ENCODE results near the gene PRR23A.

Gene PRR23A

GRCh38 chr3:138984816-138985215, 21.3 kb downstream of the PRR23A start:
- Histone ChIP-seq H3K9ac (ENCODE audit: low read length) (no peak overlapping the region), H3K79me2 (ENCODE audit: low read length) (no peaks in the 10 kb centered on the region)
- no peak for TF ChIP-seq EZH2phosphoT487 (IDR thresholded peaks at IDR 0.05; ENCODE audit: low read depth)
- TF ChIP-seq, protein P1, sequence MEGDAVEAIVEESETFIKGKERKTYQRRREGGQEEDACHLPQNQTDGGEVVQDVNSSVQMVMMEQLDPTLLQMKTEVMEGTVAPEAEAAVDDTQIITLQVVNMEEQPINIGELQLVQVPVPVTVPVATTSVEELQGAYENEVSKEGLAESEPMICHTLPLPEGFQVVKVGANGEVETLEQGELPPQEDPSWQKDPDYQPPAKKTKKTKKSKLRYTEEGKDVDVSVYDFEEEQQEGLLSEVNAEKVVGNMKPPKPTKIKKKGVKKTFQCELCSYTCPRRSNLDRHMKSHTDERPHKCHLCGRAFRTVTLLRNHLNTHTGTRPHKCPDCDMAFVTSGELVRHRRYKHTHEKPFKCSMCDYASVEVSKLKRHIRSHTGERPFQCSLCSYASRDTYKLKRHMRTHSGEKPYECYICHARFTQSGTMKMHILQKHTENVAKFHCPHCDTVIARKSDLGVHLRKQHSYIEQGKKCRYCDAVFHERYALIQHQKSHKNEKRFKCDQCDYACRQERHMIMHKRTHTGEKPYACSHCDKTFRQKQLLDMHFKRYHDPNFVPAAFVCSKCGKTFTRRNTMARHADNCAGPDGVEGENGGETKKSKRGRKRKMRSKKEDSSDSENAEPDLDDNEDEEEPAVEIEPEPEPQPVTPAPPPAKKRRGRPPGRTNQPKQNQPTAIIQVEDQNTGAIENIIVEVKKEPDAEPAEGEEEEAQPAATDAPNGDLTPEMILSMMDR (IDR thresholded peaks at IDR 0.05; ENCODE audit: low read depth, low read length): no peak

DNA sequence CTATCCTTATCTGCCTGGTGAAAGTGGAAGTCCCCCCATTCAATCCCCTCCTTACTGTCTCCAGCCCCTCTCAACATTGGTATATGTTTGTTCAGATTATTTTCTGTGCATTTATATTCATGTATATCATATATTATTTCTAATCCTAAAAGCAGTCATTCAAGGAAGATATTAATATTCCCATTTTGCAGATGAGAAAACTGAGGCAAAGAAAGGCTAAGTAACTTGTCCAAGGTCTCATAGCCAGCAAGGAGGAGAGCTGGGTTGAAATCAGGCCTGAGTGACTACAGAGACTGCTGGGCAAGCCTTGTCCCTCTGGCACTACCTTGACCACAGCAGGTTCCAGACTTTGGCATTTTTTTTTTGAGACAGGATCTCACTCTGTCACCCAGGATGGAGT, 30.0 kb downstream of the PRR23A start:
- no peaks in the 10 kb centered on the region for H3K9me3 ChIP-seq (ENCODE audit: insufficient read depth, low read length)
- H4K20me1 ChIP-seq (ENCODE audit: insufficient read depth, low read length): no peaks in the 10 kb centered on the region
- H2AFZ ChIP-seq (ENCODE audit: low read depth, low read length): no peak overlapping the region
- H3K27ac ChIP-seq (ENCODE audit: low read length): no peak overlapping the region
- no peaks in the 10 kb centered on the region for H3K36me3 ChIP-seq (replicated peaks; ENCODE audit: low read depth, low read length)
- H3K9ac ChIP-seq (ENCODE audit: low read length): no peak overlapping the region
- peaks cover under 1% of the 10 kb centered on the region; the same call in 1 of the 2 replicates for H3K27me3 ChIP-seq (ENCODE audit: low read depth, low read length)
- H3K4me1 ChIP-seq (ENCODE audit: low read length): no peaks in the 10 kb centered on the region
- TF ChIP-seq, protein P1 (IDR thresholded peaks at IDR 0.05; ENCODE audit: low read depth, low read length): no peak
- no peak for TF ChIP-seq EZH2phosphoT487 (IDR thresholded peaks at IDR 0.05; ENCODE audit: low read depth)
- no peak overlapping the region for H3K4me2 ChIP-seq (ENCODE audit: low read length)
- no peak overlapping the region for H3K4me3 ChIP-seq (ENCODE audit: low read length)
- H3K79me2 ChIP-seq (ENCODE audit: low read length): no peaks in the 10 kb centered on the region

More at GRCh38 chr3:138984816-138985215, 21.3 kb downstream of the PRR23A start:
- no peak overlapping the region for H2AFZ ChIP-seq (ENCODE audit: low read depth, low read length)
- H3K27ac ChIP-seq (ENCODE audit: low read length): no peak overlapping the region
- H3K36me3 ChIP-seq (replicated peaks; ENCODE audit: low read depth, low read length): no peaks in the 10 kb centered on the region
- H3K4me1 ChIP-seq (ENCODE audit: low read length): no peaks in the 10 kb centered on the region
- no peaks in the 10 kb centered on the region for H3K9me3 ChIP-seq (ENCODE audit: insufficient read depth, low read length)
- H4K20me1 ChIP-seq (ENCODE audit: insufficient read depth, low read length): no peaks in the 10 kb centered on the region
- no peak overlapping the region for H3K4me3 ChIP-seq (ENCODE audit: low read length)
- H3K4me2 ChIP-seq (ENCODE audit: low read length): no peak overlapping the region
- H3K27me3 ChIP-seq (ENCODE audit: low read depth, low read length): peaks cover 3% of the 10 kb centered on the region; the same call in 1 of the 2 replicates

DNA sequence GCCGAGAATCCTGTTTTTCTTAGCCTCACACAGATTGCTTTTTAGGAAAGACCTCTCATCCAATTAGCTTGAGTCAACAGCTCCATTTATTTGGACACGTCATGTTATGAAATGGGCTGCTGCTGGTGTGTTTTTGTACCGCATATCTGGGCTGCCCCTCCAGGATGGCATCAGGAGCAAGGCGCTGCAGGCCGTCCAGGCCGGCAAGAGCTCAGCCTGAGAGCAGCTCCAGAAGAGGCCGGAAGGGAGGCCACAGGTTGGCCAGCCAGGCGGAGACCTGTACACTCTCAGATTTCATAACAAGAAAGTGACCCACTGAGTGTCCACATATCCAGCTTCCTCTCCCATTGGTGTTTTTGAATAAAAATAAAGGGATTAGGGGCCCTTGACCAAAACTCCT, 30.7 kb downstream of the PRR23A start:
- H3K4me1 ChIP-seq (ENCODE audit: low read length): no peaks in the 10 kb centered on the region
- H3K9me3 ChIP-seq (ENCODE audit: insufficient read depth, low read length): no peaks in the 10 kb centered on the region
- H3K4me2 ChIP-seq (ENCODE audit: low read length): no peak overlapping the region
- H3K27ac ChIP-seq (ENCODE audit: low read length): no peak overlapping the region
- H3K36me3 ChIP-seq (replicated peaks; ENCODE audit: low read depth, low read length): no peaks in the 10 kb centered on the region
- no peak overlapping the region for H3K9ac ChIP-seq (ENCODE audit: low read length)
- no peaks in the 10 kb centered on the region for H3K79me2 ChIP-seq (ENCODE audit: low read length)
- H2AFZ ChIP-seq (ENCODE audit: low read depth, low read length): no peak overlapping the region
- TF ChIP-seq, protein P1 (IDR thresholded peaks at IDR 0.05; ENCODE audit: low read depth, low read length): no peak
- TF ChIP-seq EZH2phosphoT487 (IDR thresholded peaks at IDR 0.05; ENCODE audit: low read depth): no peak
- H4K20me1 ChIP-seq (ENCODE audit: insufficient read depth, low read length): no peaks in the 10 kb centered on the region
- H3K27me3 ChIP-seq (ENCODE audit: low read depth, low read length): no peaks in the 10 kb centered on the region
- H3K4me3 ChIP-seq (ENCODE audit: low read length): no peak overlapping the region

DNA sequence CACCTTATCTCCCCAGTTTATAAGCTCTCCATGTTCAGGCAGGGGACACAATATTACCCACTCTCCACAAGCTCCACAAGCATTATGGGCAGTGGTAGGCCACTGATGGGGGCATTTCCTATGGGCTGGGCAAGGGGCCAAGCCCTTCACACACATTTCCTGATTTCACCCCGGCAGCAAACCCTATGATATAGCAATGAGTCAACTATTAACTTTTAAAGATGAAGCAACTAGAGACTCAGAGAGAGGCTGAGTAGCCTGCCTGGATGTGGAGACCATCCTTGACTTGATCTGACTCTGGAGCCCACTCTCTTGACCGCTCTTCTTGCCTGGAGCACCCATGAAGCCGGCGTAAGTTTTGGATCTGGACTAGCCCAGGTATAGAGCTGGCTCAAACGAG, 31.6 kb downstream of the PRR23A start:
- Histone ChIP-seq H3K4me1 (ENCODE audit: low read length) (no peaks in the 10 kb centered on the region), H3K4me2 (ENCODE audit: low read length) (no peak overlapping the region), H3K9ac (ENCODE audit: low read length) (no peak overlapping the region), H3K4me3 (ENCODE audit: low read length) (no peak overlapping the region), H4K20me1 (ENCODE audit: insufficient read depth, low read length) (no peaks in the 10 kb centered on the region), H3K9me3 (ENCODE audit: insufficient read depth, low read length) (no peaks in the 10 kb centered on the region), H3K36me3 (replicated peaks; ENCODE audit: low read depth, low read length) (no peaks in the 10 kb centered on the region), H3K27me3 (ENCODE audit: low read depth, low read length) (no peaks in the 10 kb centered on the region), H2AFZ (ENCODE audit: low read depth, low read length) (no peak overlapping the region), H3K79me2 (ENCODE audit: low read length) (no peaks in the 10 kb centered on the region), H3K27ac (ENCODE audit: low read length) (no peak overlapping the region)
- no peak for TF ChIP-seq EZH2phosphoT487 (IDR thresholded peaks at IDR 0.05; ENCODE audit: low read depth)
- TF ChIP-seq, protein P1 (IDR thresholded peaks at IDR 0.05; ENCODE audit: low read depth, low read length): no peak

Data from OCI-LY3 (cell line).